Ovary (tissue), 3 donors: Measurements from ENCODE around the gene OR52I1.

ENCODE experiments used
- EP300 ChIP-seq: sonication (generic); formaldehyde crosslinking; IDR thresholded peaks from one replicate; pipeline ENCODE4 v1.6.1; 2017; ENCODE audit warnings: antibody characterized with exemption
- POLR2A ChIP-seq: fragments of 450-650 bp; IDR thresholded peaks from one replicate; pipeline ENCODE4 v1.6.1; 2017; ENCODE audit warnings: antibody characterized with exemption, mild to moderate bottlenecking, moderate library complexity
- TF ChIP-seq, protein P1 (sequence below), 3 donors: fragments of 450-650 bp in 2 of 3; fragments of 200-600 bp in 1 of 3; IDR thresholded peaks; one replicate each; pipeline versions ENCODE4 v1.5.1 to v1.8.0; 2016 to 2022; ENCODE audit warnings: antibody characterized with exemption in 3 of 3, mild to moderate bottlenecking in 1 of 3
- donor health status: DM: no; HTN: no; CAD: no.

DNA sequence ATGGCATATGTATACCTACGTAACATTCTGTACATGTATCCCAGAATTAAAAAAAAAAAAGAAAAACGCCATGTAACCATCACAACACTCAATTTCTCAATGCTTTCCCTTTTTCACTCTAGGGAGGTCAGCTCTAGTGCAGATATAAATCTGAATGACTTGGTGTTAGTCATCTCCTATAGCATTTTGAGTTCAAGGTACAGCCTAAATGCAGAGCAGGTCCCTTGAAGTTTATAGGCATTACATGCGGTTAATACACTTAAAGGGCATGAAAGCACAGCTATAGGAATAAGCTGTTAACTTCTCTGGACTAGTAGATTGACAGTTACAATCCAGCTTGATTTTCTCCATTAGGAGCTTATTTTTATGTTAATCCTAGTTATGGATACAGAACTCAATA, 28.5 kb upstream of the OR52I1 start:
- TF ChIP-seq, protein P1, sequence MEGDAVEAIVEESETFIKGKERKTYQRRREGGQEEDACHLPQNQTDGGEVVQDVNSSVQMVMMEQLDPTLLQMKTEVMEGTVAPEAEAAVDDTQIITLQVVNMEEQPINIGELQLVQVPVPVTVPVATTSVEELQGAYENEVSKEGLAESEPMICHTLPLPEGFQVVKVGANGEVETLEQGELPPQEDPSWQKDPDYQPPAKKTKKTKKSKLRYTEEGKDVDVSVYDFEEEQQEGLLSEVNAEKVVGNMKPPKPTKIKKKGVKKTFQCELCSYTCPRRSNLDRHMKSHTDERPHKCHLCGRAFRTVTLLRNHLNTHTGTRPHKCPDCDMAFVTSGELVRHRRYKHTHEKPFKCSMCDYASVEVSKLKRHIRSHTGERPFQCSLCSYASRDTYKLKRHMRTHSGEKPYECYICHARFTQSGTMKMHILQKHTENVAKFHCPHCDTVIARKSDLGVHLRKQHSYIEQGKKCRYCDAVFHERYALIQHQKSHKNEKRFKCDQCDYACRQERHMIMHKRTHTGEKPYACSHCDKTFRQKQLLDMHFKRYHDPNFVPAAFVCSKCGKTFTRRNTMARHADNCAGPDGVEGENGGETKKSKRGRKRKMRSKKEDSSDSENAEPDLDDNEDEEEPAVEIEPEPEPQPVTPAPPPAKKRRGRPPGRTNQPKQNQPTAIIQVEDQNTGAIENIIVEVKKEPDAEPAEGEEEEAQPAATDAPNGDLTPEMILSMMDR (IDR thresholded peaks at IDR 0.05) = no peak
- TF ChIP-seq POLR2A (no peak), EP300 (no peak)
